GM18526 (cell line): Measurements from ENCODE around the gene NCOA3.

Source experiments
- POLR2A ChIP-seq: IDR thresholded peaks from 3 replicates; pipeline ENCODE4 v1.6.1; 2011; ENCODE audit not compliant: insufficient read length; ENCODE audit errors: extremely low read depth

Gene NCOA3

GRCh38 chr20:47492284-47492683 lies 9.4 kb upstream of the NCOA3 start:
- TF ChIP-seq POLR2A, result no peak

DNA sequence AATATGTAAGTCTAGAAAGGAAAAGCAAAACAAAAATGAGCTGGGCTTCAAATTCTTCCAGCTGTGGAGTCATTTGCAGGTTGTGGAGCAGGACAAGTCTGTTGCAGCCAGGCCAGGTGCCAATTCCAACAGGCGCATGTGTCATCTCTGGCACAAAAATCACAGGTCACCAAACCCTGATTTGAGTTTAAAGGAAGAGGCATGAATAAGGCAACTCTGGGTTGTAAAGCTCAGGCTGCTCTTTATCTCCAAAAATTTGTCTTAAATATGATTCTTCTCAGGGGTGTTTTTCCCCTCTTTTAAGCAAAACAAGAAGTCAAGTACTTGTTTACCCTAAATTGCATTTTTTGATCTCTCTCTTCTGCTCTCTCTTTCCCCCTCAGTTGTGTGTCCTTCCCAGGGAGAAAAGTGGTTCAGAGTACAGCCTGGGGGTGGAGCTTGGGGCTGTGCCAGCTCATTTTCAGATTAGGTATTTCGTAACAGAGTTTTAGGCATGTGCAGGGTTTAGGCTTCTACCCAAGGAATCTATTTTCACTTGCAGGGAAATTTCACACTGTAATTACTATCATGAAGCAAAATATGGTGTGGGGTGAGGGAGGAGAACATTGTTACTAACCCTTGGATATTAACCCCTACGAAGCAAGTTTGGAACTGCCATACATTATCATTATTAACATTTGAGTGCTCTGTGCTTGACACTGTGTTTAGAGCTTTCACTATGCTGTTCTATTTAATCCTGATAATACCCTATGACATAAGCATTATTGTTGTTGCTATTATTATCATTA lies 8.3 kb upstream of the NCOA3 start:
- no peak for TF ChIP-seq POLR2A

GRCh38 chr20:47493963-47494293 lies 7.8 kb upstream of the NCOA3 start:
- no peak for TF ChIP-seq POLR2A

- no peak for TF ChIP-seq POLR2A
Measured at GRCh38 chr20:47496118-47496517, 5.6 kb upstream of the NCOA3 start.

DNA sequence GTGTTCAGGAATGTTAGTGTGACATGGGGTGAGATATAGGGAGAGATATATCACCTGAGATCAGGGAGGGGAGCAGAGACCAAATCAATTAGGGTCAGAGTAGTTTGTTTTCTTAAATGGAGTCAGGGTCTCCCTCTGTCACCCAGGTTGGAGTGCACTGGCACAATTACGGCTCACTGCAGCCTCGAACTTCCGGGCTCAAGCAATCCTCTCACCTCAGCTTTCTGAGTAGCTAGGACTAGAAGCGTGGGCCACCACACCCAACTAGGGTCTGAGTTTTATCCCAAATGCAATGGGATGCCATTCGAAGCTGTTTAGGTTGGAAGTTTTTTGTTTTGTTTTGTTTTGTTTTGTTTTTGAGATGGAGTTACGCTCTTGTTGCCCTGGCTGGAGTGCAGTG lies 3.1 kb upstream of the NCOA3 start:
- TF ChIP-seq POLR2A, result no peak

DNA sequence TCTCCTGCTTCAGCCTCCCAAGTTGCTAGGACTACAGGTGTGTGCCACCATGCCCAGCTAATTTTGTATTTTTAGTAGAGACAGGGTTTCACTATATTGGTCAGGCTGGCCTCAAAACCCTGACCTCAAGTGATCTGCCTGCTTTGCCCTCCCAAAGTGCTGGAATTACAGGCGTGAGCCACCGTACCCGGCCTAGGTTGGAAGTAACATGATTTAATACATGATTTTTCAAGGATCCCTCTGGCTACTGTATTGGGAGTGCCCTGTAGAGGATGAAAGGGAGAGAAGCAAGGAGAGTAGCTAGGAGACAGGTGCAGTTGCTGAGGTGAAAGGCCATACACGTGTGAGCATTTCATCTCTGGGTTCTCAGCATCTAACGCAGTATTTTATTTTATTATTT lies 2.6 kb upstream of the NCOA3 start:
- no peak for TF ChIP-seq POLR2A

- no peak for TF ChIP-seq POLR2A
Measured at GRCh38 chr20:47500554-47500953, 1.1 kb upstream of the NCOA3 start.

GRCh38 chr20:47501116-47501481 lies 588 bp upstream of the NCOA3 start:
- no peak for TF ChIP-seq POLR2A

DNA sequence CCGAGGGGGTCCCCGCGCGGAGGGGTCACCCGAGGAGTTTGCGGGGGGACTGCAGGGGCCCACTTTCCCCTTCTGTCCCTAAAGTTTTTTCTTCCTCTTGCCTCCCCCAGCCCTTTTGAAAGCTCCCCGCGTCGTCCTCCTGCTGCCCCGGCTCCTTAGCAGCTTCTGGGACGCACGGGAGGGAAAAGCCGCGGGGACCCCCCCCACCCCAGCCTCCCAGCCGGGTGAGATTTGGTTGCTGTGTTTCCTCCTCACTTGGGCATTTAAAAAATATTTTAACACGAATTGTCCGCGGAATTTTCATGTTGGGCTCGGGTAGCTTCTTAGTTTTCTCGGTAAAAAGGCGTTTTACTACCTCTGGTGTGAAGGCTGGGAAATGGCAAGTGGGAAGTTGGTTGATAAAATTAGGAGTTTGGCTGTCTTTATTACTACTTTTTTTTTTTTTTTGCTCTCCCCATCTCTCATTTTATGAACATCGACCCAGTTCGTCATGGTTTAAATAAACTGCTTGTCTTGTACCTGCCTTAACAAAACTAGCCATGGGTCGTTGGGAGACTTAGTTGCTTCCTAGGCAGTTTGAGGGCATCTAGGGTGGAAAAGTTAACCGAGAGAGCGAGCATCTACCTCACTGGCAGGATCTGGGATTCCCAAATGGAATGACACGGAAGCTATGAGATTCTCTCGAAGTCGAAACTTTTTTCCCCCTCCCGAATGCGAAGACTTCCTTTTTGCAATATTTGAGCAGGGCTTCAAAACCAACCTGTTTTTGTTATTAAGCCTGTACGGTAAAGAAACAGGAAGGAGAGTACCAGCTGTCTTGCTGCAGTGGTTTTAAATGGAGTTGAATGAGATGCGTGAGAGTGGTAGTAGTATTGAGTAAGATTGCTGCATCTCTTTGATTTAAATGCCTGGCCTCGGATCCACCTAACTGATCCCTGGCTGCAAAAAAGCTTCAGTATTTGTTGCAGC lies 868 bp downstream of the NCOA3 start:
- TF ChIP-seq POLR2A, result no peak

DNA sequence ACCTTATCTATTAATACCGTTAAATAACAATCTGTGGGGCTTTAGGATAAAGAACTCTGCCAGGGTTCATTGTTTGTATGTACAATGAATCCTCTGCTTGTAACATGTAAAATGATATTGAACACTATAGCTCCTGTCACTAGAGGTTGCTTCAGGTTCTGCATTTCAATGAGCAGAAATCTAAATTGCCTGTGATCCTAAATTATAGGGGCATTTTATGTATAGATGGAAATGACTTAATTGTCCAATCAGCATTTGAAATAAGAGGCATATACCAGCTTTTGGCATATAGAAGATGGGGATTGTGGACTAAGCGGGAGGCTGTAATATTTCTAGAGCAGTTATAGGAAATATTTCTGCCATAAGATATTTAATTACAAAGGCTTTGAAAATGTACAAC lies 2.0 kb downstream of the NCOA3 start:
- TF ChIP-seq POLR2A, result no peak

- no peak for TF ChIP-seq POLR2A
Measured at GRCh38 chr20:47506335-47506734, 4.6 kb downstream of the NCOA3 start.

GRCh38 chr20:47506850-47507249 lies 5.2 kb downstream of the NCOA3 start:
- TF ChIP-seq POLR2A, result no peak

DNA sequence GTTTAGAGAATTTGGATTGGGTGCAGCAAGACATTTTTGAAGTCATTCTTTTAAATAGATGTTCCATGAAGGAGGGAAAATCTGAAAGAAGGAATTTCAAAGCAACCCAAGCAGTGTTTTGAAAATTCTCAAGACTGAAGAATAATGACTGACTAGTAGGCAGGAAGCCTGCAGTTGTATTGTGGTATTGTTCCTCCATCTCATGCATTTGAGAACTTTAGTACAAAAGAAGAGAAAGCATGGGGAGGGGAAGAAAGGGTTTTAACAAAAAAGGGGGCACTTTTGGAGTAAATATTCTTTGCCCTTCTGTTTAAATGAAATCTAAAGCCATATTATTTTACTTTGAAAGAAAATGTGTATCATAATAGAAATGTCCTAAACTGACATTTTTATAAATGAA lies 6.6 kb downstream of the NCOA3 start:
- TF ChIP-seq POLR2A, result no peak

DNA sequence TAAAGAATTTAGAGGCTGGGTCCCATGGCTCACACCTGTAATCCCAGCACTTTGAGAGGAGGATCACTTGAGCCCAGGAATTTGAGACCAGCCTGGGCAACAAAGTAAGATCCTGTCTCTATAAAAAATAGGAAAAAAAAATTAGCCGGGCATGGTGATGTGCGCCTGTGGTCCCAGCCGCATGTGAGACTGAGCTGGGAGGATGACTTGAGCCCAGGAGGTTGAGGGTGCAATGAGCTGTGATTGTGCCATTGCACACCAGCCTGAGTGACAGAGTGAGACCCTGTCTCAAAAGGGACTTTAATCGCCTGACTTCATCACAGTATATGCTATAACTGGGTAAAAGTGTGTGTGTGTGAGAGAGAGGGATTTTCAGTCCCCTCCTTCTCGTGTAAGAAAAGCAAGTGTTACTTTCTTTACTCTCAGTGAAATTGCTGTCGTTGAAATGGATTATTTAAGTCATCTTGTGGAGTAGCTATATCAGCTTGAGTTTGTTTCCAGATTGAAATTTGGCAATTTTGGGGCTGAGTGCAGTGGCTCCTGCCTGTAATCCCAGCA lies 7.5 kb downstream of the NCOA3 start:
- TF ChIP-seq POLR2A, result no peak

GRCh38 chr20:47509685-47510084 lies 8.0 kb downstream of the NCOA3 start:
- TF ChIP-seq POLR2A, result no peak

DNA sequence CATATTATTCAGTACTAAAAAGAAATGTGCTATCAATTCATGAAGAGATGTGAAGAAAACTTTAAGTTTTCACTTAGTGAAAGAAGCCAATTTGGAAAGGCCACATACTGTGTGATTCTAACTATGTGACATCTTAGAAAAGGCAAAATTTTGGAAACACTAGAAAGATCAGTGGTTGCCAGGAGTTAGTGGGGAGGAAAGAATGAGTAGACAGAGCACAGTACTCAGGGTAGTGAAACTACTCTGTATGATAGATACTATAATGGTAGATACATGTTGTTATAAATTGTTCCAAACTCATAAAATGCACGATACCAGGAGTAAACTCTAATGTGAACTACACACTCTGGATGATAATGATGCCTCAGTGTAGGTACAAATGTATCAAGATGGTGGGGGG lies 14.2 kb downstream of the NCOA3 start:
- no peak for TF ChIP-seq POLR2A
